ENCODE results near the gene SURF6. TPM values are rescaled to one million over a fixed set of nuclear protein-coding genes. Genes with fewer than 3 reads are reported as not detected.
"Not testable (repeated sequence)": the region's sequence is repeated elsewhere in the genome, so short reads cannot be mapped to it uniquely, and the experiment has no call there.

SURF6 gene
- total RNA-seq, 1 donor = 8.2 TPM

GRCh38 chr9:133323991-133324703, 11.8 kb downstream of the SURF6 start:
- DNase-seq (ENCODE audit: low read depth) = no peak
- no peak for TF ChIP-seq CTCF (IDR thresholded peaks at IDR 0.05; ENCODE audit: insufficient read depth, low read depth, low read length)
- no peak overlapping the region for H3K4me3 ChIP-seq (ENCODE audit: low read depth, low read length)

- no peak overlapping the region for H3K4me3 ChIP-seq (ENCODE audit: low read depth, low read length)
- no peak for DNase-seq (ENCODE audit: low read depth)
- no peak for TF ChIP-seq CTCF (IDR thresholded peaks at IDR 0.05; ENCODE audit: insufficient read depth, low read depth, low read length)
Observed at GRCh38 chr9:133323211-133323610, 12.8 kb downstream of the SURF6 start.

- H3K4me3 ChIP-seq (ENCODE audit: low read depth, low read length) = no peak overlapping the region
- no peak for TF ChIP-seq CTCF (IDR thresholded peaks at IDR 0.05; ENCODE audit: insufficient read depth, low read depth, low read length)
- no peak for DNase-seq (ENCODE audit: low read depth)
Observed at GRCh38 chr9:133322701-133323100, 13.3 kb downstream of the SURF6 start.

- H3K4me3 ChIP-seq (ENCODE audit: low read depth, low read length) = no peak overlapping the region
- TF ChIP-seq CTCF (IDR thresholded peaks at IDR 0.05; ENCODE audit: insufficient read depth, low read depth, low read length) = no peak
- DNase-seq (ENCODE audit: low read depth) = no peak
Observed at GRCh38 chr9:133321411-133321935, 14.5 kb downstream of the SURF6 start.

GRCh38 chr9:133320421-133320881, 15.5 kb downstream of the SURF6 start:
- no peak for TF ChIP-seq CTCF (IDR thresholded peaks at IDR 0.05; ENCODE audit: insufficient read depth, low read depth, low read length)
- no peak overlapping the region for H3K4me3 ChIP-seq (ENCODE audit: low read depth, low read length)
- no peak for DNase-seq (ENCODE audit: low read depth)

- DNase-seq (ENCODE audit: low read depth); H3K4me3 ChIP-seq (ENCODE audit: low read depth, low read length): not testable (repeated sequence)
Observed at GRCh38 chr9:133317551-133317950, 18.4 kb downstream of the SURF6 start.

GRCh38 chr9:133315997-133316396, 20.0 kb downstream of the SURF6 start:
- no peak for TF ChIP-seq CTCF (IDR thresholded peaks at IDR 0.05; ENCODE audit: insufficient read depth, low read depth, low read length)
- no peak for DNase-seq (ENCODE audit: low read depth)
- no peak overlapping the region for H3K4me3 ChIP-seq (ENCODE audit: low read depth, low read length)
